ENCODE measurements around the gene TMEM145.

GRCh38 chr19:42317535-42317934 lies 4.4 kb downstream of the TMEM145 start:
- TF ChIP-seq CTCF (conservative IDR thresholded peaks at IDR 0.05) (no peak), EZH2 (IDR thresholded peaks at IDR 0.05; ENCODE audit: low read depth) (no peak)

Data from PC-9 (cell line).